ENCODE measurements around the gene SLITRK1.

The SLITRK1 gene, protein sequence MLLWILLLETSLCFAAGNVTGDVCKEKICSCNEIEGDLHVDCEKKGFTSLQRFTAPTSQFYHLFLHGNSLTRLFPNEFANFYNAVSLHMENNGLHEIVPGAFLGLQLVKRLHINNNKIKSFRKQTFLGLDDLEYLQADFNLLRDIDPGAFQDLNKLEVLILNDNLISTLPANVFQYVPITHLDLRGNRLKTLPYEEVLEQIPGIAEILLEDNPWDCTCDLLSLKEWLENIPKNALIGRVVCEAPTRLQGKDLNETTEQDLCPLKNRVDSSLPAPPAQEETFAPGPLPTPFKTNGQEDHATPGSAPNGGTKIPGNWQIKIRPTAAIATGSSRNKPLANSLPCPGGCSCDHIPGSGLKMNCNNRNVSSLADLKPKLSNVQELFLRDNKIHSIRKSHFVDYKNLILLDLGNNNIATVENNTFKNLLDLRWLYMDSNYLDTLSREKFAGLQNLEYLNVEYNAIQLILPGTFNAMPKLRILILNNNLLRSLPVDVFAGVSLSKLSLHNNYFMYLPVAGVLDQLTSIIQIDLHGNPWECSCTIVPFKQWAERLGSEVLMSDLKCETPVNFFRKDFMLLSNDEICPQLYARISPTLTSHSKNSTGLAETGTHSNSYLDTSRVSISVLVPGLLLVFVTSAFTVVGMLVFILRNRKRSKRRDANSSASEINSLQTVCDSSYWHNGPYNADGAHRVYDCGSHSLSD

DNA sequence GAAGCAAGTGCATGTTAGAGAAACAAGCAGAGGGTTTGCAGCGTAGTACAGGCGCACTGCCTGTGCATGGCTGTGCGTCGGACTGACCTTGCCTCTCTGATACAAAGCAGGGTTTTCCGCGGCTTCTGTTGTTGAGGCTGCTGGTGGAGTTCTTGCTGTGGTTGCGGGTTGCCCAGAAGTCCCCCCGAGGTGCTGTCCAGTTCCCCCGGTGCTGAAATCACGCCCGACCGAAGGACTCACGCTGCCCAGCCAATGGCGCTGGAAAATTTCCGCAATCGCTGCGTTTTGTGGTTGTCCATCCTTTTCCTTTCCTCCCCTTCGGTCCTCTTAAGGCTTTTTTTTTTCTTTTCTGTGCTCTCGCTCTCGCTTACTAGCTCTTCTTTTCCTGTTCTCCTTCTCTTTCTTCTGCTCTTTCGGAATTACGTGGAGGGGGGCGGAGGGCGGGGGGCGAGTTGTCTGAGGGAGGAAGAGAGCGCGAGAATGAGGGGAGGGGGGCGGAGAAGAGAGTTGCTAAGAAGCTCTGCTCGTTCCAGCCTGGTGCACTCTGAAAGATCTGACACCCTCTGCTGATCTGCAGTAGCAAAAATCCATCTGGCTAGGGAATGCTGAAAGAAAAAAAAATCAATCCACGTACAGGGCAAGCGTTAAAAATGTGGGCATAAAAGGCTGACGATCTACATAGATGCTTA is at the start of gene SLITRK1:
SLITRK1 (minus strand) TSS at position 558 of the 689 bp plus-strand sequence. CDS start 967 bp downstream, outside the sequence.
- DNase-seq, result peak; percentile 5

DNA sequence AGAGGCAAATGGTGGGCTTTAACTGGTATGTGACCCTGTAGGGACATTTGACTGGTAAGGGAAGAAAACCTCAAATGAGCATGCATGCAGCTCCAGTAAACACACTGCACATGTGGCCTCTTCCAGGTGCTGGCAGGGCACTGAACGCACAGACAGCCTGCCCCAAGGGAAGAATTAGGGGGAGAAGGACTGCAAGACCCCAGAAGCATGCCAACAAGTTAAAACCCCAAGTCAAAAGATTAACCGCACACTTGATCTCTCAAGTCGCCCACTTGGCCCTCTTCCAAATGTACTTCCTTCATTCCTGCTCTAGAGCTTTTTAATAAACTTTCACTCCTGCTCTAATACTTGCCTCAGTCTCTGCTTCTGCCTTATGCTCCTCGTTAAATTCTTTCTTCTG is 46.9 kb upstream of the SLITRK1 start:
- DNase-seq, result no peak

DNA sequence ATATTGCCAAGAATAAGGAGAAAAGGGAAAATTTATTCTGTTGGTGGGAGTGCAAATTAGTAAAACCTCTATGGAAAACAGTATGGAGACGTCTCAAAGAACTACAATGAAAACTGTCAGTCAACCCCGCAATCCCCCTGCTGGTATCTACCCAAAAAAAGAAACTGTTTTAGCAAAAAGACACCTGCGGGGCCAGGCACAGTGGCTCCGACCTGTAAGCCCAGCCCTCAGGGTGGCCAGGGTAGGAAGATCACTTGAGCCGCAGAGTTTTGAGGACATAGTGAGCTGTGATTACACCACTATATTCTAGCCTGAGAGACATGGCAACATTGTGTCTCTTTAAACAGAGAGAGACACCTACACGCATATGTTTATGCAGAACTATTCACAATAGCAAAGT is 37.5 kb upstream of the SLITRK1 start:
- DNase-seq, result no peak

DNA sequence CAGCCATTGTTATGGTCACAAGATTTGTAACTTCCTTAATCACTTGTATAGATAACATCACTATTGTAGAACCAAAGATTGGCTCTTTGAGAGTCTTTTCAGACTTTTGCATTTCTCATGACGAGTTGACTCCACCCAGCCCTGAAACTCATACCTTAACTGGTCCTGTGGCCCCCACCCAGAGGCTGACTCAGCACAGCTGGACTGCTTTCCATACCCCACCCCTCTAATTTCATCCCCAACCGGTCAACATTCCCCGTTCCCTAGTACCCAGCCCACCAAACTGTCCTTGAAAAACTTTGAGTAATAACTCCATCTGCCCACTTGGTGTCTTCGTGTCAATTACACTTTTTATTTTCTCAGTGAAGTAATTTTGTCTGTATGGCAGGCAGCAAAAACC is 32.1 kb upstream of the SLITRK1 start:
- no peak for DNase-seq

DNA sequence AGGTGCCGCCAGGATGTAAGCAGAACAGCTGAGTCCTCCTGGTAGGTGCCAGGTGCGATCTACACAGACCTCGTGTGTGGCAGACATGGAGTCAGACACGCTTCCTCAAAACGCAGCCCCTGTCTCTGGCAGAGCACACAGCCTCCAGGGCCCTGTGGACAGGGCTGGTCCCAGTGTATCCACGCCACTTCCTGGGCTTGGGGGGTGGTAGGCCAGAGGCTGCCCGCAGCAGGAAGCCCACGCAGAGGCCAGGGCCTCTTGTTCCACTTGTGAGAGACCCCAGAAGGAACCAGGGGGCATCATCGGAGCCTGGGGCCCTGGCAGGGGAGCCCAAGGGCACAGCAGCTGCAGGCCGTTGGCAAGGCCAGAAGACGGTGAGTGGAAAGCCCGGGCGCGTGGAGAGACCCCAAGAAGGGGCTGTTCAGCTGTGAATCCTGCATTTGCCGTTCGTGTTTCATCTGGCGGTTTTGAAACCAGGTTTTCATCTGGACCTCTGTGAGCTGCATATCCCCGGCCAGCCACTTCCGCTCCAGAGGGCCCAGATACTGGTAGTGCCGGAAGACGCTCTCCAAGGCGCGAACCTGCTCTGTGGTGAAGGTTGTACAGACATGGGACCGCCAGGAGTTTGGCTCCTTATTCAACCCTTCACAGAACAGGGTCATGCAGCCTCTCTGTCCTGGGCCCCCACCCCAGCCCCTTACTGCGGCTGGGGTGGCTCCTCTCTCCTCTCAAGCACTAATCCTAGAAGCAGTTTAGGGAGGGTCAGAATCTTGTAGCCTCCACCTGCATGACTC is 25.1 kb upstream of the SLITRK1 start:
- DNase-seq, result no peak

DNA sequence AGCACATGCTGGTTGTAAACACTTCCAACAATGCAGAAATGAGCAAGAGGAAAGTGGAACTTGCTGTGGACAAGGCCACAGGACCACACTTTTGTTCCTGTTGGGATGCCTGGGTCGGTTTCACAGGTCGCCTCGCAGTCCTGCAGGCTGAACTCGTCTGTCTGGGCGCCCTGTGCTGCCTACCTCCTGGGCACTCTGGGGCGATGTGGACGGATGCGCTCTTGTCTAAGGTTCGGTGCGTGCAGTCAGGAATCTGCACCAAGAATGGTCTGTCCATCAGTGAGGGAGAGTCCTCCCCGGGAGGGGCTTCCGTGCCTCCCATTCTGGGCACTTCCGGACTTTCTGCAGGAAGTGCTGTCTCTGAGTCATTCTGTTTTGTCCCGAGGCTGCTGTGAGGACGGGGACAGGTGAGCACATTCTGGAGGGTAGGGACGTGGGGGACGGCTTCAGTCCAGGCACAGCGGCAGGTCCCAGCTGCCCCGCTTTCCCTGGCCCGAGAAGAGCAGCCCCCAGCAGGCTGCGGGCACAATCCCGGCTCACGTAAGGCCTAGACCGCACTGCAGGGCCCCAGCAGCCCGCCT is 24.1 kb upstream of the SLITRK1 start:
- DNase-seq, result no peak

DNA sequence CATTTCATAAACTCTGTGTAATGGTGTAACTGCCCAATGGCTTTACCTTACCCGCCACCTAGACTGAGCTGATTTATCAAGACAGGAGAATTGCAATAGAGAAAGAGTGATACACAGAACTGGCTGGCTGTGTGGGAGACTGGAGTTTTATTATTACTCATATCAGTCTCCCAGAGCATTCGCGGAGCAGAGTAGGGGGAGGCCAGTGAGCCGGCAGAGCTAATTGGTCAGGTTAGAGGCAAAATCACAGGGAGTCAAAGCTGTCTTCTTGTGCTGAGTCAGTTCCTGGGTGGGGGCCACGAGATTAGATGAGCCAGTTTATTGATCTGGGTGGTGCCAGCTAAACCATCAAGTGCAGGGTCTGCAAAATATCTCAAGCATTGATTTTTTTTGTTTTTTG is 23.4 kb upstream of the SLITRK1 start:
- DNase-seq, result peak; percentile 10

DNA sequence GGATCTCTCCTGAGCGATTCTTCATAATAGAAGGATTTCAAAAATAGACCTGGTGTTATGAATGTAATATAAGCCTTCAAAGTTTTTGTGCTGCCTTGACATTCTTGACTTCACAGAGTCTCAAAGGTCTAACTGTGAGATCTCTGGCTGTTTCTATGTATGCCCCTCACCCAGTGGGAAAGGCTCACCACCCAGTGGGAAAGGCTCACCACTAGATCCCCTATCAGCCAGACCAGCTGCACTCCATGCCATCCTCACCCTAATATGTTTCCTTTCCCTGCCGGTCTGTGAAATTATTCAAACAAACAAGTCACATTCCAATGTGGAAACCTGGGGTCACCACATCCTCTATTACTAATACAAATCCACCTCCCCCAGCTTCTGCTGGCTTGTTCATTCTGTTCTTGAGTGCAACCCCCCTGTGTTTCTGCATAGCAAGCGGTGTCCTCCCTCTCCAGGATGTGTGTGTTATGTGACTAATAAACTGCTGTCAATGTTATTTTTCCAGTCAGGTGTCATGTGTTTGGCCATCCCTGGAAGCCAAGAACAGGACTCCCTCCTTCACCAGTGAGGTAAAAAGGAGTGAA is 13.8 kb upstream of the SLITRK1 start:
- DNase-seq, result no peak

DNA sequence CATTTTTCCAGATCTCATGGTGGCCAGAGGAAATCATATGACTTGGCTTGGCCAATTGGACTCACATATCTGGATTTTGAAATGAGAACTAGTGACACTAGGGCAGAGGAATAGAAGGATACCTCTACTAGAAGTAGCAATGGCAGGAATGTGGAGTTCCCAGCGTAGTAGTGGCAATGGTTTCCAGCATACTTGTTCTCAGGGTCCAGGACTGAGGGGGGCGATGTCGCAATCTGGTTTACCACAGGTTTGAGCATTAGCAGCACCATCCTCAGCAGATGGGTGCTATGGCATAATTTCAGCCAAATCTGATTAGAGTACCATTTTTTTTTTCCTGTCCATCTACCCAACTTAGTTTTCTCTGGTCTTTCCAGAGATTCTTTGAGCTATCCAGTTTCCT is 8.1 kb upstream of the SLITRK1 start:
- no peak for DNase-seq

DNA sequence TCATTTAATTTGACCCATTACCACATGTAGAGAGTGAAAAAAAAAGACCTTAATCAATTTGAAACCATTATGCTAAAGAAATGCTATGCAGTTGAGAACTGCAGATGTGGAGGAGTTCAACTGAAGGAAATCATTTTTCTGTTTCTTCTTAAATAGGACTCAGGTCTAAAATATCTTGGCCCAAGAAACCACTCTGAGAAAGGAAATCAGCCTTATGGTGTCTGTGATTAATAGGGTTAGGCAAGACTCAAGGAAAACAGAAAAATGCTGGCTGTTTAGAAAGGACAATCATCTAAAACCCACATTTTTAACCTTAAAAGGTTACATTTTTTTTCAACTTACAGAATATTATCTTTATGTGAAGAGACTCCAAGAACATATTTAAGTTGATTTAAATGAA is 1.9 kb upstream of the SLITRK1 start:
- DNase-seq, result no peak

DNA sequence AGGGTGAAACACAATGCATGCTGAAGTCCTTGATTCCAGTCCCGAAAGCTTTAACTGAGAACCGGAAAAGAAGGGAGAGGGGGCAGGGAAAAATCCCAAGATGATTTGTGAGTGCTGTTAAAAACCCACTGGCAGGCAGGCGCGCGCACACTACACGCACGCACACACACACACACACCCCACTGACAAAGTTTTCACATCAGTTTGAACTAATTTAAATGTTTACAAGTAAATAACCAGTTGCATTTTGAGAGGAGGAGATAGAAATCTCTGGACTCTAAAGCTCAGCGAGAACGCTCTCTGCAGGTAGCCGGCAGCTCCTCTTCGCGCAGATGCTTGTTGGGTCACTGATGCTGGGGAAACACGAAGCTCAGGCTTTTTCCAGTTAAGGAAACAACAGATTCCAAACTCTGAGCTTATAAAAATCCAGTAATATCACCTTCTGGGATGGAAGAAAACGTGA is 818 bp upstream of the SLITRK1 start:
- DNase-seq, result no peak

DNA sequence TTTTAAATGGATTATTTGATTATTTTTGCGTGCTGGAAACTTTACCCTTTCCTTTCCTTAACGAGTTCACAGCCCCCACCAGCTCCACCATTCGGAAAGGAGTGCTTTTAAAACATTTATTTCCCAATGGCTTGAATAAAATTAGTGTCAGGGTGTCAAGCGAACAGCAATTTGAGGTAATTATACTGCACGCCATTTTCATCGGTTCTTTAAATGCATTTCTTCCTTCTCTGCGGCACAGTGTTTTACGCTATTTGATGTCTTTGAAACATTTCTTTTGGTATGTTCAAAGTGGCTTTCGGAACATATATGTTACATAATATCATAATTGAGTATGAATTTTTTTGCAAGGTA is 309 bp upstream of the SLITRK1 start:
- DNase-seq, result no peak

DNA sequence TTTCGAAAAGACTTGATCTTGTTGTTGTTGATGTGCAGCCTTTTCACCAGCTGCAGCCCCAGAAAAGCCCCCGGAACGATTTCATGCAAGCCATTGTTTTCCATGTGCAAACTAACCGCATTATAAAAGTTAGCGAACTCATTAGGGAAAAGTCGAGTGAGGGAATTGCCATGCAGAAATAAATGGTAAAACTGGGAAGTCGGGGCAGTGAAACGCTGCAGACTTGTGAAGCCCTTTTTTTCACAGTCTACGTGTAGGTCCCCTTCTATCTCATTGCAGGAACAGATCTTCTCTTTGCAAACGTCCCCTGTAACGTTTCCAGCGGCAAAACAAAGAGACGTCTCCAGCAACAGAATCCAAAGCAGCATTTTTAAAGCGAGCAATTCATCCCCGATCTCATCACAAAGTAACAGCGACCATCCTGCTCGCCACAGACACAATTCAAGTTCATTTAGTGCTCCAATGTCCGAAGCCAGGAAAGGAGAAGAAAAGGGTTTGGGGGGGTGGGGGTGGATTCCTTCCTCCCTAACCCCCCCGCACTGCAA is 1.1 kb downstream of the SLITRK1 start:
- no peak for DNase-seq

DNA sequence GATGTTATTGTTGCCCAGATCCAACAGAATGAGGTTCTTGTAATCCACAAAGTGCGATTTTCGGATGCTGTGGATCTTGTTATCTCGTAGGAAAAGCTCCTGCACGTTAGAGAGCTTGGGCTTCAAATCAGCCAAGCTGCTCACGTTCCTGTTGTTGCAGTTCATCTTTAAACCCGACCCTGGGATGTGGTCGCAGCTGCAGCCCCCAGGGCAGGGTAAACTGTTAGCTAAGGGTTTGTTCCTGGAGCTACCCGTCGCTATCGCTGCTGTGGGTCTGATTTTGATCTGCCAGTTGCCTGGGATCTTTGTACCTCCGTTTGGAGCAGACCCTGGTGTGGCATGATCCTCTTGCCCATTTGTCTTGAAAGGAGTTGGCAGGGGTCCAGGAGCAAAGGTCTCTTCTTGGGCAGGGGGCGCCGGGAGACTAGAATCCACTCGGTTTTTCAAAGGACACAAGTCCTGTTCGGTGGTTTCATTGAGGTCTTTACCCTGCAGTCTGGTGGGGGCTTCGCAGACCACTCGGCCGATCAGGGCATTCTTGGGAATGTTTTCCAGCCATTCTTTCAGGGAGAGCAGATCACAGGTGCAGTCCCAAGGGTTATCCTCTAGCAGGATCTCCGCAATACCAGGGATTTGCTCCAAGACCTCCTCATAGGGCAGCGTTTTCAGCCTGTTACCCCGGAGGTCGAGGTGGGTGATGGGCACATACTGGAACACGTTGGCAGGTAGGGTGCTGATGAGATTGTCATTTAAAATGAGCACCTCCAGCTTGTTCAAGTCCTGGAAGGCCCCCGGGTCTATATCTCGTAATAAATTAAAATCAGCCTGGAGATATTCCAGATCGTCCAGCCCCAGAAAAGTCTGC is 1.8 kb downstream of the SLITRK1 start:
- DNase-seq, result no peak

DNA sequence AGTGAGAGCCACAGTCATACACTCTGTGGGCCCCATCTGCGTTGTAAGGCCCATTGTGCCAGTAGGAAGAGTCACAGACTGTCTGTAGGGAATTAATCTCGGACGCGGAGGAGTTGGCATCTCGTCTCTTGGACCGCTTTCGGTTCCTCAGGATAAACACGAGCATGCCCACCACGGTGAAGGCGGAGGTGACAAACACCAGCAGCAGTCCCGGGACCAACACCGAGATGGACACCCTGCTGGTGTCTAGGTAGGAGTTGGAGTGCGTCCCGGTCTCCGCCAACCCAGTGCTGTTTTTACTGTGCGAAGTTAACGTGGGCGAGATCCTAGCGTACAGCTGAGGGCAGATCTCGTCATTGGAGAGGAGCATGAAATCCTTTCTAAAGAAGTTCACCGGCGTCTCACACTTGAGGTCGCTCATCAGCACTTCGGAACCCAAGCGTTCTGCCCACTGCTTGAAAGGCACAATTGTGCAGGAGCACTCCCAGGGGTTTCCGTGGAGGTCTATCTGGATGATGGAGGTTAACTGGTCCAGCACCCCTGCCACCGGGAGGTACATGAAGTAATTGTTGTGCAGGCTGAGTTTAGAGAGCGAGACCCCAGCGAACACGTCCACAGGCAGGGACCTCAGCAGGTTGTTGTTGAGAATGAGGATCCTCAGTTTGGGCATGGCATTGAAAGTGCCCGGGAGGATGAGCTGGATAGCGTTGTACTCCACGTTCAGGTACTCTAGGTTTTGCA is 2.7 kb downstream of the SLITRK1 start:
- DNase-seq, result no peak

DNA sequence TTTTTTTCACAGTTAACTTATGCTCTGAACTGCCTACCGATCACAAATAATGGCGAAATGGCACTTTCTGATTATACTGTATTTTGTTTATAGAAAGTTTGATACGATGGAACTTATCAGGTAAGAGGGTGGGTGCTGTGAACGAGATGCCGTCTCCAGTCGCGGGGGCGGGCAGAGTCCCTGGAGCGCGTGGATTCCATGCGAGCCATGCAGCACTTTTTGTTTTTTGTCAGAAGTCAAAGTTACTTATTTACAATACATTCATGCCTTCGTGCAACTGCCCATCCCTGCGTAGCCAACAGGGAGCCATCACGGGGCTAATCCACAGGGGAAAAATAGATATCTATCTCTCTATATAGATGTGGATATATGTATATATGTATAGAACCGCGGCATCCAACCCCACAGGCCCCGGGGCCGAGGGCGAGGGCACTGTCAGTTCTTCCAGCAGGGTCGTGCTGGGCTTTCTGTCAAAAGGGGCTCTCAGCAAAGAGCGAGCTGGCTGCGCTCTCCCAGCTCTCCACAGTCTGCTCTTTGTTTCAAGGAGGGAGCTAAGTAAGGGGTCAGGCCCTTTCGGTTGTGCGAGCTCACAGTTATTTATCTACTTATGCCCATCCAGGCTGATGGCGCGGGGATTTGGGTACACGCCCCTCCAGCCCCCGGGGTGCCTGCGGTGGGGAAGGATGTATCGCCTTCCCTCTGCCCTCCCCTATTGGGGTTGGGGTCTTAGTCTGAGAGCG is 3.4 kb downstream of the SLITRK1 start:
- no peak for DNase-seq

DNA sequence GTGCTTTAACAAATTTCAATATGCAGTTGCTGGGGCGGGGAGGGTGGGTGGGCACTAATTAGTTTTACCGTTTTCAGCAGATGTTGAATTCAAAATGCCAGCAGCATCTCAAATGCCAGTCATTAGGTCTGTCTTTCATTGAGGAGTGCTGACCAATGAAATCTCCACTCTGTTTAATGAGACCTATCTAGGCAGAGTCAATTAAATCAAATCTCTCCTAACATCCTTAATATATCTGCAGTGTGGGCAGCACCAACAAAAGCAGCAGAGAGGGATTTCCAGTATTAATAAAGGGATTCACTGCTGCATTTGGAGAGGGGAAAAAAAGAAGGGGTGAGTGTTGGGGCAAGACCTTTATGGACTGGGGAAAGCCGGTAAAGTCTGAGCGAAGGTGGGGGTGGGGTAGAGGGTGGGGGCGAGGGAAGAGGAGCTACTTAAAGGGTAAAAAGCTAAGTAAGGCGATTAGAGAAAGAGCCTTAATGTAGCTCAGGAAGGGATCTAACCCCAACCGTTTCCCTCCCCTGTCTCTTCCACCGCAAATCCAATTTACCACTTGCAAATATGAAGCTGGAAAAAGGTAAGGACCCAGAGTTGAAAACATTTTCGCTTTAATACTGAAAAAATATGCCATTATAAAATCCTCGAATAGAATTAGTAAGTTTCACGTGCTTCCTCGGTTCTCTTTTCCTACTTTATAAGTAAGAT is 4.5 kb downstream of the SLITRK1 start:
- DNase-seq, result no peak

DNA sequence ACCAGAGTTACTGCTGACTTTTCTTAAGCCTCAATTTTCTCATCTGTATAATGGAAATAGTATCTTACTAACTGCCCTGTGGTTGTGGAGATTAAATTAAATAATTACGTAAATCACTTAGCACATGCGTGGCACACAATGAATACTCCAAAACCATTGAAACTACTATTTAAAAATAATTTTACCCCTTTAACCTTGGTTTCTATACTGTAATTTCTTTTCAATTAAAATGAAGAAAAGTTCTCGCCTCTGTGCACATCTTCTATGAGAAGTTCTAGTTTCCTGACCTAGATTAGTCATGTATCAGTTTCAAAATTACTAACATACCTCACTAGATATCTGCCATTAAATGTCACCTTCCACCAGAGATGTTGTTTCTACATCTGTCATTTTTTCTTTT is 5.7 kb downstream of the SLITRK1 start:
- peak; percentile 48 for DNase-seq

DNA sequence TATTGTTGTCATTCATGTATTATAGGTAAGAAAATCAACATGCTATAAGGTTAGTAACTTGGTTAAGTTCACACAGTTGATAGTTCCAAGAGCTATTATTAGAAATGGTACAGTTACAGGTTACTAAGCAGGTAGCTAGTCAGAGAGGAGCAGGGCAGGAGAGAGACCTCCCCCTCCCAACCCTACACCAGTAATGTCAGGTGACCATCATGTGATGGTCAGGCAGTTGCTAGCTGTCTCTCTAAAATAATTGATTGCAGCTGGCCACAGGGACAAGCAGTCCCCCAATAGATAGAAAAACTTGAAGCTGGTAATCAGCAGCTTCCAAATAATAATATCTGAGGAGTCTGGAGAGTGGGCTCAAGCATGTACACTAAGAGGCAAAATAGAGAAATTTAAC is 14.6 kb downstream of the SLITRK1 start:
- no peak for DNase-seq
